HepG2 (cell line): ENCODE measurements around the gene TAS1R3. TPM values are rescaled to one million over a fixed set of nuclear protein-coding genes. Genes with fewer than 3 reads are reported as not detected.

Source experiments
- FLYWCH1 ChIP-seq: sonication (generic); formaldehyde crosslinking; IDR thresholded peaks from 2 replicates; pipeline ENCODE4 v1.8.1; 2023; ENCODE audit warnings: mild to moderate bottlenecking, missing genetic modification reagents
- NFYB ChIP-seq: sonication (generic); formaldehyde crosslinking; IDR thresholded peaks from 2 replicates; pipeline ENCODE4 v1.4.0; 2020; ENCODE audit warnings: missing genetic modification reagents
- PRMT3 ChIP-seq: sonication (generic); formaldehyde crosslinking; IDR thresholded peaks from 2 replicates; pipeline ENCODE4 v1.8.1; 2022; ENCODE audit warnings: low read depth, mild to moderate bottlenecking, moderate library complexity, missing genetic modification reagents, borderline replicate concordance
- RXRB ChIP-seq: IDR thresholded peaks from 2 replicates; pipeline ENCODE4 v1.6.1; 2016; ENCODE audit warnings: borderline replicate concordance, missing genetic modification reagents, missing compliant biosample characterization
- SETDB1 ChIP-seq: sonication (generic); formaldehyde crosslinking; IDR thresholded peaks from 2 replicates; pipeline ENCODE4 v1.5.1; 2020; ENCODE audit warnings: missing genetic modification reagents, mild to moderate bottlenecking, borderline replicate concordance
- YY1 ChIP-seq: IDR thresholded peaks from 2 replicates; pipeline ENCODE4 v1.6.1; 2011; ENCODE audit warnings: low read length, low read depth, moderate library complexity, mild to moderate bottlenecking; ENCODE audit not compliant: insufficient read depth, insufficient replicate concordance
- ZBTB38 ChIP-seq: sonication (generic); formaldehyde crosslinking; IDR thresholded peaks from 2 replicates; pipeline ENCODE4 v1.5.1; 2020; ENCODE audit warnings: mild to moderate bottlenecking, missing genetic modification reagents
- ZNF335 ChIP-seq: sonication (generic); formaldehyde crosslinking; IDR thresholded peaks from 2 replicates; pipeline ENCODE4 v1.4.0; 2020; ENCODE audit warnings: missing genetic modification reagents
- polyA plus RNA-seq, 8 experiments: library from polyadenylated mRNA; depleted of rRNA in 3 of 8; stranded (reverse) in 7 of 8; unstranded in 1 of 8; fragments of >200 nt; fragmentation: Illumina TruSeq in 4 of 8; extraction: Trizol in 4 of 8; gene quantifications; 2 replicates each; pipeline versions ENCODE4 v1.2.1 to v1.2.3, GENCODE V29; 2011 to 2016; ENCODE audit warnings: low read depth in 4 of 8, missing spikeins in 1 of 8, mixed read lengths in 1 of 8; ENCODE audit not compliant: insufficient read depth in 1 of 8
- total RNA-seq, 5 experiments: library from RNA; depleted of rRNA; stranded (reverse); fragments of >200 nt; fragmentation: Illumina TruSeq; extraction: Trizol; gene quantifications; 2 replicates each; pipeline ENCODE4 v1.2.3, GENCODE V29; 2016; ENCODE audit warnings: low read depth in 1 of 5
- TF ChIP-seq, protein P1 (sequence below): sonication (generic); formaldehyde crosslinking; IDR thresholded peaks from 2 replicates; pipeline ENCODE4 v1.5.0; 2020; ENCODE audit warnings: mild to moderate bottlenecking, missing genetic modification reagents, borderline replicate concordance
- TF ChIP-seq, protein P2 (sequence below): sonication (generic); formaldehyde crosslinking; IDR thresholded peaks from 2 replicates; pipeline ENCODE4 v1.8.0; 2022; ENCODE audit warnings: mild to moderate bottlenecking, missing genetic modification reagents; ENCODE audit not compliant: insufficient replicate concordance
- TF ChIP-seq, protein P3 (sequence below), 2 experiments: sonication (generic) in 1 of 2; formaldehyde crosslinking in 1 of 2; IDR thresholded peaks; 2 replicates each; pipeline versions ENCODE4 v1.5.1 to v1.6.1; 2011 to 2020; ENCODE audit warnings: borderline replicate concordance in 1 of 2, low read depth in 1 of 2, low read length in 1 of 2, mild to moderate bottlenecking in 1 of 2, missing genetic modification reagents in 1 of 2, moderate library complexity in 1 of 2
- TF ChIP-seq, protein P4 (sequence below): sonication (generic); formaldehyde crosslinking; IDR thresholded peaks from 2 replicates; pipeline ENCODE4 v1.9.0; 2021; ENCODE audit warnings: missing genetic modification reagents, borderline replicate concordance

TAS1R3 gene
- total and polyA plus RNA-seq, 2 of the 13 experiments (the other 11 are each of a cell fraction or from before 2014, with no cell fraction given), result 0.13 to 0.15 TPM

DNA sequence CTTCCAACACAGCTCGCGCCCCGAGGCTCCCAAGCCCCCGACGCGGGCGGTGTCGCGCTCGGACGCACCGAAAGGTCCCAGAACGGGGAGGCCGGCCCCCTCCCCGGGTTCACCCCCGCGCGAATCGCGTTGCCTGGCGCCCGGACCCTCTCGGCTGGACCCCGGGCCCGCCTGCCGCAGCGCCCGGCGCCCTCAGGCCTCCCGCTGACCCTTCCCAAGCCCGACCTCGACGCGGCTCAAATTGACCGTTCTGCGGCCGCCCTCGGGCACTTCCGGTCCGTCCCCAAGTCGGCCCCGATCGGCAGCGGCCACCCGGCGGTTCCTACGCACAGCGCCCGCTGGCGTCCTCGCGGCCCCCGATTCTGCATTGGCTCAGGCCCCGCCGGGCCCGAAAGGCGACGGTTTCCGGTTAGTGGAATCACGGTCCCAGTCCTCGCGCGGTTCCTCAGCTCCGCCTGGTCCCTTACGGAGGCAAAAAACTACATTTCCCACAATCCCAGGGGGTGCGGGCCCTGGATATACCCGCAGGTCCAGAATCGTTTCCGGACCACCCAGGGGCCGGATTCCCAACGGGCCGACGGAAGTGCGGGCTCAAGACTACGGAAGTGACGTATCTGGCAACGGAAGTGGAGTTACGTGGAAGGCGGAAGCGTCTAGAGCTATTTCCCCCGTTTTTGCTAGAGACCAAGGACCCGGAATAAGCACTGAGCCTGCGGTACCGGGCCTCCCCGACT, 44.0 kb downstream of the TAS1R3 start, which contains the start of gene AURKAIP1 (continued):
- TF ChIP-seq, protein P1, sequence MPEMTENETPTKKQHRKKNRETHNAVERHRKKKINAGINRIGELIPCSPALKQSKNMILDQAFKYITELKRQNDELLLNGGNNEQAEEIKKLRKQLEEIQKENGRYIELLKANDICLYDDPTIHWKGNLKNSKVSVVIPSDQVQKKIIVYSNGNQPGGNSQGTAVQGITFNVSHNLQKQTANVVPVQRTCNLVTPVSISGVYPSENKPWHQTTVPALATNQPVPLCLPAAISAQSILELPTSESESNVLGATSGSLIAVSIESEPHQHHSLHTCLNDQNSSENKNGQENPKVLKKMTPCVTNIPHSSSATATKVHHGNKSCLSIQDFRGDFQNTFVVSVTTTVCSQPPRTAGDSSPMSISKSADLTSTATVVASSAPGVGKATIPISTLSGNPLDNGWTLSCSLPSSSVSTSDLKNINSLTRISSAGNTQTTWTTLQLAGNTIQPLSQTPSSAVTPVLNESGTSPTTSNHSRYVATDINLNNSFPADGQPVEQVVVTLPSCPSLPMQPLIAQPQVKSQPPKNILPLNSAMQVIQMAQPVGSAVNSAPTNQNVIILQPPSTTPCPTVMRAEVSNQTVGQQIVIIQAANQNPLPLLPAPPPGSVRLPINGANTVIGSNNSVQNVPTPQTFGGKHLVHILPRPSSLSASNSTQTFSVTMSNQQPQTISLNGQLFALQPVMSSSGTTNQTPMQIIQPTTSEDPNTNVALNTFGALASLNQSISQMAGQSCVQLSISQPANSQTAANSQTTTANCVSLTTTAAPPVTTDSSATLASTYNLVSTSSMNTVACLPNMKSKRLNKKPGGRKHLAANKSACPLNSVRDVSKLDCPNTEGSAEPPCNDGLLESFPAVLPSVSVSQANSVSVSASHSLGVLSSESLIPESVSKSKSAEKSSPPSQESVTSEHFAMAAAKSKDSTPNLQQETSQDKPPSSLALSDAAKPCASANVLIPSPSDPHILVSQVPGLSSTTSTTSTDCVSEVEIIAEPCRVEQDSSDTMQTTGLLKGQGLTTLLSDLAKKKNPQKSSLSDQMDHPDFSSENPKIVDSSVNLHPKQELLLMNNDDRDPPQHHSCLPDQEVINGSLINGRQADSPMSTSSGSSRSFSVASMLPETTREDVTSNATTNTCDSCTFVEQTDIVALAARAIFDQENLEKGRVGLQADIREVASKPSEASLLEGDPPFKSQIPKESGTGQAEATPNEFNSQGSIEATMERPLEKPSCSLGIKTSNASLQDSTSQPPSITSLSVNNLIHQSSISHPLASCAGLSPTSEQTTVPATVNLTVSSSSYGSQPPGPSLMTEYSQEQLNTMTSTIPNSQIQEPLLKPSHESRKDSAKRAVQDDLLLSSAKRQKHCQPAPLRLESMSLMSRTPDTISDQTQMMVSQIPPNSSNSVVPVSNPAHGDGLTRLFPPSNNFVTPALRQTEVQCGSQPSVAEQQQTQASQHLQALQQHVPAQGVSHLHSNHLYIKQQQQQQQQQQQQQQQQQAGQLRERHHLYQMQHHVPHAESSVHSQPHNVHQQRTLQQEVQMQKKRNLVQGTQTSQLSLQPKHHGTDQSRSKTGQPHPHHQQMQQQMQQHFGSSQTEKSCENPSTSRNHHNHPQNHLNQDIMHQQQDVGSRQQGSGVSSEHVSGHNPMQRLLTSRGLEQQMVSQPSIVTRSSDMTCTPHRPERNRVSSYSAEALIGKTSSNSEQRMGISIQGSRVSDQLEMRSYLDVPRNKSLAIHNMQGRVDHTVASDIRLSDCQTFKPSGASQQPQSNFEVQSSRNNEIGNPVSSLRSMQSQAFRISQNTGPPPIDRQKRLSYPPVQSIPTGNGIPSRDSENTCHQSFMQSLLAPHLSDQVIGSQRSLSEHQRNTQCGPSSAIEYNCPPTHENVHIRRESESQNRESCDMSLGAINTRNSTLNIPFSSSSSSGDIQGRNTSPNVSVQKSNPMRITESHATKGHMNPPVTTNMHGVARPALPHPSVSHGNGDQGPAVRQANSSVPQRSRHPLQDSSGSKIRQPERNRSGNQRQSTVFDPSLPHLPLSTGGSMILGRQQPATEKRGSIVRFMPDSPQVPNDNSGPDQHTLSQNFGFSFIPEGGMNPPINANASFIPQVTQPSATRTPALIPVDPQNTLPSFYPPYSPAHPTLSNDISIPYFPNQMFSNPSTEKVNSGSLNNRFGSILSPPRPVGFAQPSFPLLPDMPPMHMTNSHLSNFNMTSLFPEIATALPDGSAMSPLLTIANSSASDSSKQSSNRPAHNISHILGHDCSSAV, result no peak
- TF ChIP-seq PRMT3 (CRISPR knock-in tag) (peak; percentile 65; the same call in 1 of the 2 replicates), YY1 (peak; percentile 88), RXRB (CRISPR knock-in tag) (peak; percentile 58; the same call in 1 of the 2 replicates), NFYB (CRISPR knock-in tag) (peak; percentile 70), FLYWCH1 (CRISPR knock-in tag) (no peak), ZBTB38 (CRISPR knock-in tag) (peak; percentile 96), ZNF335 (CRISPR knock-in tag) (peak; percentile 84; the same call in 1 of the 2 replicates), SETDB1 (no peak)
- TF ChIP-seq, protein P2, sequence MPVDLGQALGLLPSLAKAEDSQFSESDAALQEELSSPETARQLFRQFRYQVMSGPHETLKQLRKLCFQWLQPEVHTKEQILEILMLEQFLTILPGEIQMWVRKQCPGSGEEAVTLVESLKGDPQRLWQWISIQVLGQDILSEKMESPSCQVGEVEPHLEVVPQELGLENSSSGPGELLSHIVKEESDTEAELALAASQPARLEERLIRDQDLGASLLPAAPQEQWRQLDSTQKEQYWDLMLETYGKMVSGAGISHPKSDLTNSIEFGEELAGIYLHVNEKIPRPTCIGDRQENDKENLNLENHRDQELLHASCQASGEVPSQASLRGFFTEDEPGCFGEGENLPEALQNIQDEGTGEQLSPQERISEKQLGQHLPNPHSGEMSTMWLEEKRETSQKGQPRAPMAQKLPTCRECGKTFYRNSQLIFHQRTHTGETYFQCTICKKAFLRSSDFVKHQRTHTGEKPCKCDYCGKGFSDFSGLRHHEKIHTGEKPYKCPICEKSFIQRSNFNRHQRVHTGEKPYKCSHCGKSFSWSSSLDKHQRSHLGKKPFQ (CRISPR knock-in tag), result peak; percentile 69
- TF ChIP-seq, protein P3, sequence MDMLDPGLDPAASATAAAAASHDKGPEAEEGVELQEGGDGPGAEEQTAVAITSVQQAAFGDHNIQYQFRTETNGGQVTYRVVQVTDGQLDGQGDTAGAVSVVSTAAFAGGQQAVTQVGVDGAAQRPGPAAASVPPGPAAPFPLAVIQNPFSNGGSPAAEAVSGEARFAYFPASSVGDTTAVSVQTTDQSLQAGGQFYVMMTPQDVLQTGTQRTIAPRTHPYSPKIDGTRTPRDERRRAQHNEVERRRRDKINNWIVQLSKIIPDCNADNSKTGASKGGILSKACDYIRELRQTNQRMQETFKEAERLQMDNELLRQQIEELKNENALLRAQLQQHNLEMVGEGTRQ (IDR thresholded peaks at IDR 0.05; ENCODE audit: low read depth, low read length), result no peak
- TF ChIP-seq, protein P3 (CRISPR knock-in tag; IDR thresholded peaks at IDR 0.05; ENCODE audit: borderline replicate concordance), result peak; percentile 18; the same call in 1 of the 2 replicates
- TF ChIP-seq, protein P4, sequence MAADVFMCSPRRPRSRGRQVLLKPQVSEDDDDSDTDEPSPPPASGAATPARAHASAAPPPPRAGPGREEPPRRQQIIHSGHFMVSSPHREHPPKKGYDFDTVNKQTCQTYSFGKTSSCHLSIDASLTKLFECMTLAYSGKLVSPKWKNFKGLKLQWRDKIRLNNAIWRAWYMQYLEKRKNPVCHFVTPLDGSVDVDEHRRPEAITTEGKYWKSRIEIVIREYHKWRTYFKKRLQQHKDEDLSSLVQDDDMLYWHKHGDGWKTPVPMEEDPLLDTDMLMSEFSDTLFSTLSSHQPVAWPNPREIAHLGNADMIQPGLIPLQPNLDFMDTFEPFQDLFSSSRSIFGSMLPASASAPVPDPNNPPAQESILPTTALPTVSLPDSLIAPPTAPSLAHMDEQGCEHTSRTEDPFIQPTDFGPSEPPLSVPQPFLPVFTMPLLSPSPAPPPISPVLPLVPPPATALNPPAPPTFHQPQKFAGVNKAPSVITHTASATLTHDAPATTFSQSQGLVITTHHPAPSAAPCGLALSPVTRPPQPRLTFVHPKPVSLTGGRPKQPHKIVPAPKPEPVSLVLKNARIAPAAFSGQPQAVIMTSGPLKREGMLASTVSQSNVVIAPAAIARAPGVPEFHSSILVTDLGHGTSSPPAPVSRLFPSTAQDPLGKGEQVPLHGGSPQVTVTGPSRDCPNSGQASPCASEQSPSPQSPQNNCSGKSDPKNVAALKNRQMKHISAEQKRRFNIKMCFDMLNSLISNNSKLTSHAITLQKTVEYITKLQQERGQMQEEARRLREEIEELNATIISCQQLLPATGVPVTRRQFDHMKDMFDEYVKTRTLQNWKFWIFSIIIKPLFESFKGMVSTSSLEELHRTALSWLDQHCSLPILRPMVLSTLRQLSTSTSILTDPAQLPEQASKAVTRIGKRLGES (CRISPR knock-in tag), result no peak
